ENCODE results near the gene RNASE12.
"Not testable (repeated sequence)": the region's sequence is repeated elsewhere in the genome, so short reads cannot be mapped to it uniquely, and the experiment has no call there.

Gene RNASE12

GRCh38 chr14:20603813-20604690, 12.9 kb upstream of the RNASE12 start:
- H3K27ac ChIP-seq: no peak overlapping the region
- ChIA-PET POLR2A (ENCODE audit: low non-redundant PET) (interaction anchor here (0.6 kb wide), 1 partner anchor 183 kb away, joined by 3 read pairs; no protein-coding TSS in a partner anchor), CTCF (no interaction called here)
- DNase-seq (ENCODE audit: low spot score): no peak
- no peak for TF ChIP-seq CTCF (conservative IDR thresholded peaks at IDR 0.05; ENCODE audit: low read depth)

GRCh38 chr14:20602583-20602982, 11.4 kb upstream of the RNASE12 start:
- ChIA-PET CTCF (no interaction called here), POLR2A (ENCODE audit: low non-redundant PET) (interaction anchor here (0.6 kb wide), 1 partner anchor 127 kb away, joined by 3 read pairs; no protein-coding TSS in a partner anchor)
- TF ChIP-seq CTCF (conservative IDR thresholded peaks at IDR 0.05; ENCODE audit: low read depth): no peak
- H3K27ac ChIP-seq: no peak overlapping the region
- no peak for DNase-seq (ENCODE audit: low spot score)

- TF ChIP-seq CTCF (conservative IDR thresholded peaks at IDR 0.05; ENCODE audit: low read depth): no peak
- H3K27ac ChIP-seq: no peak overlapping the region
- DNase-seq (ENCODE audit: low spot score): no peak
- ChIA-PET CTCF (no interaction called here), POLR2A (ENCODE audit: low non-redundant PET) (no interaction called here)
Measured at GRCh38 chr14:20601522-20601921, 10.3 kb upstream of the RNASE12 start.

GRCh38 chr14:20597108-20597507, 5.9 kb upstream of the RNASE12 start:
- CTCF ChIA-PET: no interaction called here
- POLR2A ChIA-PET (ENCODE audit: low non-redundant PET): no interaction called here
- no peak for TF ChIP-seq CTCF (conservative IDR thresholded peaks at IDR 0.05; ENCODE audit: low read depth)
- no peak for DNase-seq (ENCODE audit: low spot score)
- no peak overlapping the region for H3K27ac ChIP-seq

GRCh38 chr14:20595726-20596125, 4.5 kb upstream of the RNASE12 start:
- CTCF ChIA-PET; POLR2A ChIA-PET (ENCODE audit: low non-redundant PET); DNase-seq (ENCODE audit: low spot score); H3K27ac ChIP-seq: not testable (repeated sequence)

- CTCF ChIA-PET: no interaction called here
- TF ChIP-seq CTCF (conservative IDR thresholded peaks at IDR 0.05; ENCODE audit: low read depth): no peak
- POLR2A ChIA-PET (ENCODE audit: low non-redundant PET): no interaction called here
- no peak overlapping the region for H3K27ac ChIP-seq
- no peak for DNase-seq (ENCODE audit: low spot score)
Measured at GRCh38 chr14:20592574-20592973, 1.4 kb upstream of the RNASE12 start.

GRCh38 chr14:20587489-20588154, 3.6 kb downstream of the RNASE12 start, which contains the start of gene RNASE11:
Gene RNASE11, minus strand, starts transcription at chr14:20588001.
- no peak for DNase-seq (ENCODE audit: low spot score)
- TF ChIP-seq CTCF (conservative IDR thresholded peaks at IDR 0.05; ENCODE audit: low read depth): no peak
- H3K27ac ChIP-seq: no peak within 1 kb of the TSS
- ChIA-PET POLR2A (ENCODE audit: low non-redundant PET) (no interaction called here), CTCF (no interaction called here)
